CD1c-positive myeloid dendritic cell (primary cell): Measurements from ENCODE around the gene COLEC12.

Experiments
- DNase-seq: peaks from one replicate; pipeline ENCODE4 v3.0.0-alpha.2; 2016; ENCODE audit errors: extremely low spot score

COLEC12 gene

GRCh38 chr18:389658-390357 is 110.7 kb downstream of the COLEC12 start:
- no peak for DNase-seq

- DNase-seq = no peak
Measured at GRCh38 chr18:388200-388599, 112.3 kb downstream of the COLEC12 start.

GRCh38 chr18:386994-387393 is 113.5 kb downstream of the COLEC12 start:
- DNase-seq = no peak

GRCh38 chr18:384897-385296 is 115.6 kb downstream of the COLEC12 start:
- DNase-seq = no peak

GRCh38 chr18:383135-383534 is 117.4 kb downstream of the COLEC12 start:
- DNase-seq = no peak

- DNase-seq = no peak
Measured at GRCh38 chr18:382423-382984, 118.0 kb downstream of the COLEC12 start.

GRCh38 chr18:379681-380330 is 120.7 kb downstream of the COLEC12 start:
- peak; percentile 71 for DNase-seq

GRCh38 chr18:378079-378478 is 122.4 kb downstream of the COLEC12 start:
- DNase-seq = no peak

GRCh38 chr18:377088-377487 is 123.4 kb downstream of the COLEC12 start:
- no peak for DNase-seq

GRCh38 chr18:376311-376710 is 124.2 kb downstream of the COLEC12 start:
- DNase-seq = peak; percentile 43

GRCh38 chr18:374721-375168 is 125.8 kb downstream of the COLEC12 start:
- no peak for DNase-seq

- no peak for DNase-seq
Measured at GRCh38 chr18:373780-374179, 126.7 kb downstream of the COLEC12 start.

- DNase-seq = no peak
Measured at GRCh38 chr18:371609-371982, 128.9 kb downstream of the COLEC12 start.

GRCh38 chr18:370751-371608 is 129.5 kb downstream of the COLEC12 start:
- DNase-seq = peak; percentile 57

- peak; percentile 42 for DNase-seq
Measured at GRCh38 chr18:369224-370015, 131.1 kb downstream of the COLEC12 start.

GRCh38 chr18:366466-367061 is 133.9 kb downstream of the COLEC12 start:
- no peak for DNase-seq

- DNase-seq = no peak
Measured at GRCh38 chr18:365651-366050, 134.8 kb downstream of the COLEC12 start.

GRCh38 chr18:364256-364826 is 136.2 kb downstream of the COLEC12 start:
- DNase-seq = no peak

GRCh38 chr18:363301-364085 is 137.0 kb downstream of the COLEC12 start:
- peak; percentile 45 for DNase-seq
